GM12801 (cell line): ENCODE measurements around the gene UCN3.

Experiments
- CTCF ChIP-seq: IDR thresholded peaks from one replicate; pipeline ENCODE4 v1.5.1; 2011; ENCODE audit warnings: control low read depth; ENCODE audit not compliant: insufficient read length; ENCODE audit errors: extremely low read depth

The UCN3 gene

DNA sequence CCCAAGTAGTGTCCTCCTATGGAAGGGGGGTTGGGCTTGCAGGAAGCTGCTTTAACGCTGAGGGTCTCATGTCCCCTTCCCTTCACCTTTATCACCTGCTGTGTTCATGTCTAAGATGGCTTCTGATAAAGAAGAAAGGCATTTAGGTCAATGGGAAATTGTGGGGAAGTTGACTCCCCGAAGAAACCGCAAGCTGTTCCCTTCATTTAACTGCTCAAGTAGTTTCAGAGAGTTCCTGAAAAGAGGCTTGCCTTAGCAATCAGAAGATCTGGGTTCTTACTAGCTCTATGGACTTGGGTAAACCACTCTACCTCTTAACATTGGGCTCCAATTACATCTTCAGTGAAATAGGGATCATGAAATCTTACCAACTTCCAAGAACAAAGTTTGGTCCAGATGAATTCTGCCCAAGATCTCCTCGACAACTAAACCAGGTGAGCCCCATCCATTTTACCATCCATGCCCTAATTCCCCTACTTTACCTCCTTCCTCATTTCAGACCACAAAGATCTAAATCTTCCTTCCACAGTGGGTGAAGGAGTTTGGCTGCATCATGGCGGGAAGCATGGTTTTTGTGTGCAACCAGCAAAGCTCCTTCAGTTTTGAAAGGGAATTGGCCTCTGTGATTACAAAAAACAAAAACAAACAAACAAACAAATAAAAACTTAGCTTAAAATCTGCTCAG lies 30.4 kb upstream of the UCN3 start:
- TF ChIP-seq CTCF = no peak

DNA sequence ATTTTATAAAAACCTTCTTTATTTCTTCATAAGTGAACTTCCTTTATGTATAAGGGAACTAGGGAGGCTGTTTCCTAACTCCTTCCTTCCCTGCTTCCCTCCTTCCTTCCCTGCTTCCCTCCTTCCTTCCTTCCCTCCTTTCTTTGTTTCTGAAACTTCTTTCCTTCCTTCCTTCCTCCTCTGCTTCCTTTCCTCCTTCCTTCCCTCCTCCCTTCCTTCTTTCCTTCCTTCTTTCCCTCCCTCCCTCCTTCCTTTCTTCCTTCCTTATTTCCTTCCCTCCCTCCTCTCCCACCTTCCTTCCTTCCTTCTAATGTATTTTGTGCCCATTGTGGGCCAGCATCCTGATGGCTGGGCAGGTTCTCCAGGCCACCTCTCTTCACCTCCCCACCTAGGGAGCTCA lies 26.8 kb upstream of the UCN3 start:
- TF ChIP-seq CTCF = no peak

GRCh38 chr10:5343092-5343491 lies 21.7 kb upstream of the UCN3 start:
- TF ChIP-seq CTCF = no peak

- TF ChIP-seq CTCF = no peak
Observed at GRCh38 chr10:5343561-5343960, 21.2 kb upstream of the UCN3 start.

- TF ChIP-seq CTCF = no peak
Observed at GRCh38 chr10:5343979-5344378, 20.8 kb upstream of the UCN3 start.

GRCh38 chr10:5344746-5345145 lies 20.0 kb upstream of the UCN3 start:
- TF ChIP-seq CTCF = no peak

GRCh38 chr10:5346881-5347280 lies 17.9 kb upstream of the UCN3 start:
- no peak for TF ChIP-seq CTCF
